GM21576 (cell line): ENCODE measurements around the gene LCN9.

Experiments used
- ATAC-seq: cut with Tn5 transposase; IDR thresholded peaks from one replicate; pipeline ENCODE4 v1.9.1; 2021; ENCODE audit warnings: mild to moderate bottlenecking, moderate library complexity; ENCODE audit not compliant: unreplicated experiment

The LCN9 gene

DNA sequence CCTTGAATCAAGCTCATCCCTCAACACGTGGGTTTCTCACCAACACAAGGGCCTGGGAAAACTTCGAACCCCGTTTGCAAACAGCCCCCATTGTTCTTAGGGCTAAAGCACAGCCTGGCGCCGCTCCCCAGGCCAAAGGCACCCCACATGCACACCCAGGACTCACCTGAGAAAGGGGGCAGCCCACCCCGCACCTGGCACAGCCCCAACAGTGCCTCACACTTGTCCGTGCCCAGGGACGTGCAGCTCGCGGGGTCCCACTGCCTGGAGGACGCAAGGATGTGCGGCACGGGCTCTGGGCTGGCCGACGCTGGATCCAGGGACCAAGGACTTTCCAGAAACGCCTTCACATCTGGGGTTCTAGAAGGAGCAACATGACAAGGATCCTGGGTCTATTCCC is 33.3 kb downstream of the LCN9 start:
- no peak for ATAC-seq

DNA sequence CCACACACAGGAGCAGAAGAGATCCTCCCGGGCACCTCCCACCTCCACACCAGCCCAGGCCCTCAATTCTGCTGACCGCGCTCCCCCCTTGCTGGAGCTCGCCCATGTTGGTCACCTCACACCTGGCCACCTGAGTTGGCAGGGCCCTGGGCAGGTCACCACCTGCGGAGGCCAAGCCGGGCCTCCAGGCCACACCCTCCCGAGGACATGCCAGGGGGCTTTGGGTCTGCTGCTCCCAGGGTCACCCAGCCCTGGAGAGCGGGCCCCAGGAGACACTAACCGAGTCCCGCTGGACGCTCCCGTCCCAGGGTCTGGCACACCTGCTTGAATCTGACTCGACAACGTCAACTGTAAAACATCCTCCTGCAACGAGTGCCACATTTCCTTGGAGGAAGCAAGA is 34.1 kb downstream of the LCN9 start:
- ATAC-seq: no peak

DNA sequence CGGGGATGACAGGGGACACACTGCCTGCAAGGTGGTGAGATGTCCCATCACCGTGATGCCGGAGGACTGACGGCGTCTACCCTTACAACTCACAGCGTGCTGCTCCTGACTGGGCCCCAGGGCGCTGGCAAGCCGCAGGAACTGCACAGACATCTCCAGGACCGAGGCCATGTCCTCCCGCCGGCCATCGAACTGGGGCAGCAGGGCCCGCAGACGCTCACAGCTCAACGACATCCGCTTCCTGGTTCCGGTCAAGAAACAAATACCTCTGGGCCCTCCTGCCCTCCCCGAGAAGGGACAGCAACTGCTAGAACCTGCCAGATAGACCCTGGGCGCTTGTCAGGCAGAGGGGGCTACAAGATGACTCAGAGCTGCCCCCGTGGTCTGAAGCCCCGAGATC is 35.1 kb downstream of the LCN9 start:
- no peak for ATAC-seq

DNA sequence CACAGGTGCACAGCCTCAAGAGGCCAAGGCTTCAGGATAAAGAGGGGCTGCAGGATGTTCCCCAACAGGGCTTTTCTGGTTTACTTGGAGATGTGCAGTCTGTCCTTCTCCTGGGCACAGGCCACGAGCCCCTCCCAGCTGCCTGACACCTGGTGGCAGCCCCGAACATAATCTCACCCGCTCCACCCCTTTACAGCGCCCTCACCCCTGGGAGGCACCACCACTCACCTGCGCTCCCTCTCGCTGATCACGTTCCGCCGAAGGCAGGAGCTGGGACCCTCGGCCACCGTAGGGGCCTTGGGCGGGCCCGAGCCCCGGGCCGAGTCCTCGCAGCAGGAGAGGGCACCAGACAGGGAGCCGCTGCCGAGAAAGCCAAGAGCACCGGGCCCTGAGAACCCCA is 35.7 kb downstream of the LCN9 start:
- ATAC-seq: no peak

DNA sequence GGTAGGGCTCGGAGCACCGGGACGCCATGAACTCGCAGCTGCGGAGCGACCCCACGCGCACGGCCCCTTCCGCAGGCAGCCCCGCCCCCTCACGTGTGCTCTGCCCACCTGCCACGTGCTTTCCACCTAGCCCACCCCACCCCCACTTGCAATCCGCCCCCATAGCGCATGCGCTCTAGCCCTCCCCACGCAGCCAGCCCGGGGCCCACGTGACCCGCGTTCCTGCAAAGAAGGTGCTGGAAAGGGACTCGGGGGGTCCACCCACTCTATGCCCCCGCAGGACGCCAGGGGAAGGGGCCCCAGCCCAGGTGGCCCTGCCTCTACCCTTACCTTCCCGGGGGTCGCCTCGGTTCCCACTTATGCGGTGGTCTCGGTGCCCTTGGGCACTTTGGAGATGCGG is 36.3 kb downstream of the LCN9 start, which contains the start of gene SOHLH1:
Gene SOHLH1, minus strand, starts transcription at position 42 of the 400 bp plus-strand sequence. Its CDS starts 14 bp downstream, at position 28.
- ATAC-seq: no peak

DNA sequence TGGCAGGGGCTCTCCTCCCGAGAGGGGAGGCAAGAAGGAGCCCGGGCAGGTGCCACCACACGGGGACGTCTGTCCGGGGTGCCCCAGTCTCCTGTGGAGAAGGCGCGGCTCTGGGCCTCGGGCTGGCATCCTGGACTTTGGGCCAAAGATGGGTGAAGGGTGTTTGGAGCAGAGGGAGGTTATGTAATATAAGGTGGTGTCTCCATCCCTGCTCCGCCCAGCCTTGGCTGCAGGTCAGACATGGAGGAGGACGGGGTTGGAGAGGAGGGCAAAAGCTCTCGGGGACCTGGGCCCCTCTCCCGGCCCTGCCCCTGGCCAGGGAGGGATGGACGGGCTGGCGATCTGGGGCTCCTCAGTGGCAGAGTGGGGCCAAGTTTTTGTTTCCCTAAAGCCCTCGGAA is 37.4 kb downstream of the LCN9 start:
- ATAC-seq: no peak

DNA sequence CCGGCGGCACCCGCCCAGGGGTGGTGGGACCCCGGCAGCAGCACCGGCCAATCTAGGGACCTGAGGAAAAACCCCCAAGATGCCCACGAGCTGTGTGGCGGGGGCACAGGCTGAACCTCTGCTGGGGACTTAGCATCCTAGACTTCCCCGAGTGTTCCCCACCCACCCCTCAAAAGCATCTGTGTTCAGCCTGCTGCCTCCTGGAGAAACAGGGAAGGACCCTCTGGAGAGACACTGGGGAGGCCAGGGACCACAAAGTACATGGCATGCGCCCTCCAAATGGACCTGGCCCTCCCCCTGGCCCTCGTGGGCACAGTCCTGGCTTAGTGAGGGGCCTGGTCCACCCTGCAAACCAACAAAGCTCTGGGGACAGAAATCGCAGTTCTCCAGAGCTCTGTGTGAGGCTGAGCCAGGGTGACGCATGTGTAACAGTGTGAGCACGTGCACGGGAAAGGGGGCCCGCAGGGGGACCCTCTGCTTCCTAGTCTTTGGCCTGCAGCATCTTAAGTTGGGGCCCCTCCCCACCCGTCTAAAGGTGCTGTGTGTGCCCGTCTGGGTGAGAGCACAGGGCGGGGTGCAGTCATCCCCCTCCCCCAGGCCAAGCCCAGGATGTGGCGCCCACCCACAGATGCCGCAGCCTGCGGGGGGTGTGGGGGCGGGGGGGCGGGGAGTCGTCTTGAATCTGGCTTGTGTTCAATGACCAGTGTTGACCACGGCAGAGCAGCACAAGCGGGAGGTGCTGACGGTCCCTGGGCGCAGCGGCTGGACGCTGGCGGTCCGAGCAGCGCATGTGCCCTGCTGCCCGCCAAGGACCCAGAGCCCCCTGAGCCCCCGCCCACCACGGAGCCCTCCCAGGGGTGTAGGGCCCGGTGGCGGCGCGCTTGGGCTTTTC is 38.2 kb downstream of the LCN9 start:
- no peak for ATAC-seq

DNA sequence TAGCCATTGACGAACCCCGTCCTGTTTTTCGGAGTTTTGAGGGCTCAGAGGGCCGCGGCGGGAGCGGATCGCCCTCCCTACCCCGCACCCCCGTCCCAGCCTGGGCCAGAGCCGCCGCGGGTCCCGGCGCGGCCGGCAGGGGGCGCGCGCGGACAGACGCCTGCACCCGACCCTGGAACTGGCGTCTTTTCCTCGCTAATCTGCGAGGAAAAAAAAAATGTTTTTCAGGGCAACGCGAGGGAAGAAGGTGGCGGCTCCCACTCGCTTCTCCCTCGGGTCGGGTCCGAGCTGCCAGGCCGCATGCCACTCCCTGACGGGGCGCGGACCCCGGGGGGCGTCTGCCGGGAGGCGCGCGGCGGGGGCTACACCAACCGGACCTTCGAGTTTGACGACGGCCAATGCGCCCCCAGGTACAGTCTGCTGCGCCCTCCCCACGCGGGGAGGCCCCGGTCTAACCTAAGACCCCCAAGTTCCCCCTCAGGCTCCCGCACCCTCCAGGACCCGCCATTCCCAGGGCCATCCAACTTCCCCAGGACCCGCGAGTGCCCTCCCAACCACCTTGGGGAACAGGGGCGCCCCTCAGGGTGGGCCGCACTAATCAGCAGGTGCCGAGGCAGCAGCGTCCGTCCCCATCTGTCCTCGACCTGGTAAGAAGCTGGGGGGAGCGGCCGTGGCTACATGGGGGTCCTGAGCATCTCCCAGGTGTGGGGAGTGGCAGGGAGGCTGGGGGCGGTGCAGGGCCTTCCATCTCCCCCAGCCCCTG is 39.0 kb downstream of the LCN9 start, which contains the start of gene KCNT1:
Gene KCNT1, plus strand, starts transcription at position 227 of the 763 bp plus-strand sequence. Its CDS starts 74 bp downstream, at position 301.
- no peak for ATAC-seq

DNA sequence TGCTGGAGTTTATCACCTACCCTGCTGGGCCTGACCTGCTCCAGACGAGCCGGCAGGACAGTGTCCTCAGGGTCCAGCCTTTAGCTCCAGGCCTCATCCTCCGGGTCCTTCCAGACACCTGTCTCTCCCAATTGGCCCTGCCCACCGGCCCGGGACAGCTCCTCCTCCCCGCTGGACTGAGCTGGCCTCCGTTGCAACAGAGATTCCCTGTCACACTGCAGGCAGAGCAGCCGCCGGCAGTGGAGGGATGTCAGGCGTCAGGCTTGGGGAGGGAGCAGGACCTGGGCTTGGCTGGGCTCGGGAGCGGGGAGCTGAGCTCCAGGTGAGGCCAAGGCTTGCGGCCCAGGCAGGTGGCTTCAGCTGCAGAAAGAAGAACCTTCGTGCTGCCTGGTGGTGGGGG is 40.6 kb downstream of the LCN9 start:
- ATAC-seq: no peak

DNA sequence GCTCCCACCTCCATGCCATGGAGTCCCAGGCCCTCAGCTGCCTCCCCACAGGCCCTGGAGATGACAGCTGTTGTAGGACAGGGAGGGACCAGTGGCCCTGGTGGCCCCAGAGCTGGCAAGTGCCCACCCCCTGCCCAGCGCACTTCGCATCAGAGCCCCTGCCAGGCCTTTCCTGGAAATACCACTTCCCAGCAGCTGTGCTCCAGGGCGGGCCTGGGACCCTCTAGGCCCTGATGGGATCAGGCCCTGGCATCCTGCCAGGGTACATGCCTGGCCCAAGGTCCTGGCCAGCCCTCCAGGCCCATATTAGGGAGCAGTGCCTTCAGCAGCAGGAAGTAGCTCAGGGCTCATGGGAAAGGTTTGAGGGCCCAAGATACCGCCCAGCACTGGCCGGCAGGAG is 41.4 kb downstream of the LCN9 start:
- no peak for ATAC-seq

DNA sequence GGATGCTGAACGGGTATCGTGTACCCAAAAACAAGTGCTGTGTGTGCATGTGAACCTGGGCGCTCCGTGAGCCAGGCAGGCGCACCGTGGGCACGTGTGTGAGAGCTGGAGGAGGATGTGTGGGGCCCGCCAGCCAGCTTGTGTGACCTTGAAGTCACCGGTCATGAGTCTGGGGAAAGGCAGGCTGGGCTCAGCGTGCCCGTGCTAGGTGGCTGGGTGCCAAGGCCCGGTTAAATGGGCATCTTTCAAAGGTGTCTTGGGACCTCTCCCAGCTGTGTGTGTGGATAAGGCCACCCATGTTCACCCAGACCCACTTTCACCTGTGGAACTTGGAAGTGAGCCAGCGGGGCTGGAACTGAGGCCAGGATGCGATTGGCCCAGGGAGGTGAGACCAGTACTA is 42.3 kb downstream of the LCN9 start:
- ATAC-seq: no peak

DNA sequence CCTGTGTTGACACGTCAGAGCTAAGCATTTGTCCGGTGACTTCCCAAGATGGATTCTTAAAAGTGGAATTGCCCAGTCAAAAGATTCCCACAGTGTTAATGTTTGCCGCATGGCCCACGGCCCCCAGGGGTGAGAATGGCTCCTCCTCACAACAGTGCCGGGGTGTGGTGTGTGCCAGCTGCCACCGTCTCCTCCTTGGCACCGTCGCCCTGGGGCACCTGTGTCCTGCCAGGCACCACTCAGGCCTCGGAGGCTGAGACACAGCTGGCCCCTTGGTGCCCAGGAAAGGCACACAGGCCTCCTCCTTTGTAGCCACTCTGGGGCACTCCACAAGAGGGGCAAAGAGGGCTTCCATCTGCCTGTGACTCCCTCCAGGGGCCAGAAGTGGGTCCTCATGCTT is 43.2 kb downstream of the LCN9 start:
- ATAC-seq: no peak

DNA sequence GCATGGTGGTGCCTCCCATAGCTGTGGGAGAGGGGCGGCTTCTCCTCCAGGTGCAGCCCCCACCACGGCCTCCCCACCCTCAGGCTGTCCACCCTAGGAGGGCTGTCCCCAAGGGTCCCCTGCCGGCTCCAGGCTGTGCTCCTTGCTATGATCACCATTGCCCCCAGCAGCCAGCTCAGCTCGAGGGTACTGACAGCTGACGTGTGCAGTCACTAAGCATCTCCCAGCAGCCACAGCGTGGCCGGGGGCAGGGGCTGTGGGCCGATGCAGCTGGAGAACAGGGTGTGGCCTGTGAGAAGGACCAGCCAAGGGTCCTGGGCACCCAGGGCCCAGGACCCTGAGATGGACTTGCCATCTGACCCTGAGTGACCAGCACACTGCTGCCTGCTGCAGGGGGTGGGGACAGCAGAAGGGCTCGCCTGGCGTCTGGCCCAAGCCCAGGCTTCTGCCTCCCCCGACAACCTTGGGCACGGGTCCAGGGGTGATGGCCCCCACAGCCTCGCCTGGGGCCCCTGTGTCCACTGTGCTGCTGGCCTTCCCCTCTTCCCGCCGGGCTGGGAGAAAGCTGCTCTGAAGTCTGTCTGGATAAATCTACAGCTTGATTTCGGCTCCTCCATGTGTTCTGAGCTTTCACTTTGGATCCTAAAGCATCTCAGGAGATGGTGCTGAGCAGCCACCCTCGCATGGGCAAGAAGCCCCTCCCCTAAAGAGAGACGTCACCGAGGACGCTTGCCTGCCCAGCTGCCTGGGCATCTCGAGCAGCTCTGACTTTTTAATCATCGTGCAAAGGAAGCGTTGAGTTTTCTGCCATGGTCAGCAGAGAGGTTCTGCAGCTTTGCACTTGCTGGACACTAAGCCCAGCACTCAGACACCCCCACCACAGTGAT is 44.4 kb downstream of the LCN9 start:
- no peak for ATAC-seq

DNA sequence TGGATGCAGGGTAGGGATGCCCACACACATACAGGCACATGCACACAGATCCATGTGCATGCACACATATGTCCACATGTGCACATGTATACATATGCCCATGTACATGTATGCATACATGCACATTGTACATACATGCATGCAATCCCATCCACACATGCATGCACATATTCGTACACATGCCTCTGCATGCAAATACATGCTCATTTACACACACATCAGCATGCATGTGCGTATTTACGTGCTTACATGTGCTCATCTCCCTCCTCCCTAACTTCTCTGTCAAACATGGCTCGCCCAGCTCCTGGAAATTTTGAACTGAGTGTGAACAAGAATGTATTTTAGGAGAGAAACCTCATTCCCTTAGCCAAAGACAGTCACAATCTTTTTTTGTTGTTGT is 45.1 kb downstream of the LCN9 start:
- no peak for ATAC-seq

DNA sequence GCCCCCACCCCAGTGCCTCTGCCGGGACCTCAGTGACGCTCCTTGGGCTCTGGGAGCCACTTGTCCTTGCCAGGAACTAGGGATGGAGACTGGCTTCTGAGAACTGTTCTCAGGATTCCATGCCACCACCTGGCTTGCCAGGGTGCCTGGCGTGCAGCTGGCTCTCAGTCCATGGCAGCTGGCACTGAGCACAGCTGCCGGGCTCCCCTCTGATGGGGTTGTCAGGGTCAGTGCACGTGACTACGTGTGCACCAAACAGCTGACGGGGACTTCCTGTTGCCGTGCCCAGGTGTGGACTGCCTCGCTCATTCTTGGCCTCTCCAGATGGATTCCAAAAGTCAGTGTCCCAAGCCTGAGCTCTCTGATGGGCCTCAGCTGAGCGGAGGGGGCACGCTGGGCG is 48.3 kb downstream of the LCN9 start:
- no peak for ATAC-seq

DNA sequence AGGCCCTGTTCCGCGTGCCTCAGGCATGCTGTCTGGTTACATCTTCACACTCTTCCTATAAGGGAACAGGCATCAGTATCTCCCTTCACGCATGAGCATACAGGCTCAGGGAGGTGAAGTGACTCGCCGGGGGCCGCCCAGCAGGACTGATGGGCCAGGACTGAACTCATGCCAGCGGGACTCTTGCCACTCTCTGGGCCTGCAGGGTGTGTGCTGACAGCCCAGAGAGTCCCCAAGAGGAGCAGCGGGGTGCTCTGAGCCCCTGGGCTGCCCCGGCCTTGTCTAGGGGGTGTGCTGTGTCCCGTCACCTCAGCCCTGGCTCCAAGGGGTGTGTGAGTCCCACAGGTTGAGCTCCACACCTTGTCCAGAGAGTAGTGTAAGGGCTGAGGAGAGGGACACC is 48.8 kb downstream of the LCN9 start:
- ATAC-seq: no peak

DNA sequence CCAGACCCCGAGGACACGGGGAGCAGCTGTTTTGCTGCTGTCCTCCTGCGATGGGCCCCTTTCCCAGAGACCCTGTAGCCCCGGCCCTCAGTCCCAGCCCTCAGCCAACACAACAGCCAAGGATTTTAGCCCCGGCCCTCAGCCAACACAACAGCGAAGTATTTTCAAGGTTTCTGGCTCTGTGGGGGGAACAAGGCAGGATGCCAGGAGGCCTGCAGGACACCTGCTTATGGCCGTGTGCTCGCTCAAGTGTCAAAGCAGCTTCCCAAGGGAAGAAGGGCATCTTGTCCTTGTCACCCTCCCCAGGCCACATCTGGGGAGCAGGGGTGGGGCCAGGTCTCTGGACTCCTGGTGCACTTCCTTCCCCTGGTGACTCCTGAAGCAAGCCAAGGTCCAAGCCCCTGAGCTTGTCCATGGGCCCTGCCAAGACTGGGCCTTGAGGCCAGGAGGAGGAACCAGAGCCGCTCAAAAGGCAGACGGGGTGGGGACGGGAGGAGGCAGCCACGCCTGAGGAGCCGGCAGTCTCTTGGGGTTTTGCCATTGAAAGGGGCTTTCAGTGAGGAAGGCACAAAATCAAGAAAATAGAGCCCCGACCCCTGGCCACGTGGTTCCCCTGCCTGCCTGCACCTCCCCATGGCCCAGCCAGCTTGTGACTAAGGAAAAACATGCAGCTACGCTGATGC is 49.6 kb downstream of the LCN9 start:
- no peak for ATAC-seq

DNA sequence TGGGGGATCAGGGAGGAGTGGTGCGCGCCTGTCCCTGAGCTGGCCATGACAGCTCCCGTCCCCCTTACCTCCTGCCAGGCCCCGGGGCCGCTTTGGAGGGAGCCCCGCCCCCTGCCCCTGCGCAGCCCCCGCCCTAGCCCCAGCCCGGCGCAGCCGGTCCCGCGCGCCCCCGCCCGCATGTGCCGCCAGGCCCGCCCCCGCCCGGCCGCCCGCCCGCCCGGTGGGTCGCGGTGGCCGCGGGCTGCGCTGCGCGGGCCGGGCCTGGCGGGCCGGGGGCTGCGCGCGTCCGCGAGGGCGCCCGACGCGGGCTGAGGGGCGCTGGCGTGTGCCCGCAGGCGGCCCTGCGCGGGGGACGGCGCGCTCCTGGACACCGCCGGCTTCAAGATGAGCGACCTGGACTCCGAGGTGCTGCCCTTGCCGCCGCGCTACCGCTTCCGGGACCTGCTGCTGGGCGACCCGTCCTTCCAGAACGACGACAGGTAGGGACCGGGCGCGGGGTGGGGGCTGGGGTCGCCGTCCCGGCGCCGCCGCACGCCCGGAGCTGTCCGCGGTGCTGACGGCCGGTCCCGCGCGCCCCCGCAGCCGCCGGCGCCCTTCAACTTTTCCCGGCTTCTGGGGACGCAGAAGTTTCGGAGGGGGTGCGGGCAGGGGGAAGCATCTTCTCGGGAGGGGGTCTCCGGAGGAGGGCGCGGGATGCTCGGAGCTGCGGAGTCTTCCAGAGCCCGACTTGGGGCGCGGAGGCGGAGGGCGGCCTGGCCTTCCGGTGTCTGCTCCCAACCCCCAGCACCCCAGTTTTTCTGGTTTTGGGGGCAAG is 51.3 kb downstream of the LCN9 start:
- ATAC-seq: no peak

DNA sequence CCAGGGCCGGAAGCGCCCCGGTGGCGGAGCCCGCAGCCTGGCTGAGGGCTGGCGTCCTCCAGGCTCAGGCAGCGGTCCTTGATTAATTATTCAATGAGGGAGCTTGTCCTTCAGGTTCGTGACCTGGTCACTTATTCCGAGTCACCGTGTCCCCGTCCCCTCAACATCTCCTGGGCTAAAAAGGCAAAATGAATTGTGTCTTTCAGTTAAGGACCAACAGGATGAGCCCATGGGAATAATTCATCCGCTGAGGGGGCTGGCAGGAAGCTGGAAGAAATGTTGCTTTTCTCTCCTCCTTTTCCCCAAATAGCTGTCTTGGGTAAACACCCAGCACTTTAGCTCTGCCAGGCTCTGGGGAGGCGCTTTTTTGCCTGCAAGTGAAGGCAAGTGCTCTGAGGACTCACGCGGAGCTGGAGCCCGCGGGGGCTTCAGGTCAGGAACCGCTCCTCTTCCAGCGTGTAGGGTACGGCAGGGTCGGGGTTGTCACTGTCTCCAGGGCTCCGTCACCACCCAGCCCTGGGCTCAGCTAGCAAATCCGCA is 52.0 kb downstream of the LCN9 start:
- ATAC-seq: no peak
